GM19351 (cell line): Measurements from ENCODE around the gene BCAS1.

Experiments used
- ATAC-seq: cut with Tn5 transposase; IDR thresholded peaks from one replicate; pipeline ENCODE4 v1.9.1; 2021; ENCODE audit warnings: mild to moderate bottlenecking, moderate library complexity; ENCODE audit not compliant: unreplicated experiment

The BCAS1 gene, protein sequence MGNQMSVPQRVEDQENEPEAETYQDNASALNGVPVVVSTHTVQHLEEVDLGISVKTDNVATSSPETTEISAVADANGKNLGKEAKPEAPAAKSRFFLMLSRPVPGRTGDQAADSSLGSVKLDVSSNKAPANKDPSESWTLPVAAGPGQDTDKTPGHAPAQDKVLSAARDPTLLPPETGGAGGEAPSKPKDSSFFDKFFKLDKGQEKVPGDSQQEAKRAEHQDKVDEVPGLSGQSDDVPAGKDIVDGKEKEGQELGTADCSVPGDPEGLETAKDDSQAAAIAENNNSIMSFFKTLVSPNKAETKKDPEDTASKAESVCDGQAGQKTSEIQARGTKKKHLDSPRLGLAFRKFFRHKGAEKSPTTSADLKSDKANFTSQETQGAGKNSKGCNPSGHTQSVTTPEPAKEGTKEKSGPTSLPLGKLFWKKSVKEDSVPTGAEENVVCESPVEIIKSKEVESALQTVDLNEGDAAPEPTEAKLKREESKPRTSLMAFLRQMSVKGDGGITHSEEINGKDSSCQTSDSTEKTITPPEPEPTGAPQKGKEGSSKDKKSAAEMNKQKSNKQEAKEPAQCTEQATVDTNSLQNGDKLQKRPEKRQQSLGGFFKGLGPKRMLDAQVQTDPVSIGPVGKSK

DNA sequence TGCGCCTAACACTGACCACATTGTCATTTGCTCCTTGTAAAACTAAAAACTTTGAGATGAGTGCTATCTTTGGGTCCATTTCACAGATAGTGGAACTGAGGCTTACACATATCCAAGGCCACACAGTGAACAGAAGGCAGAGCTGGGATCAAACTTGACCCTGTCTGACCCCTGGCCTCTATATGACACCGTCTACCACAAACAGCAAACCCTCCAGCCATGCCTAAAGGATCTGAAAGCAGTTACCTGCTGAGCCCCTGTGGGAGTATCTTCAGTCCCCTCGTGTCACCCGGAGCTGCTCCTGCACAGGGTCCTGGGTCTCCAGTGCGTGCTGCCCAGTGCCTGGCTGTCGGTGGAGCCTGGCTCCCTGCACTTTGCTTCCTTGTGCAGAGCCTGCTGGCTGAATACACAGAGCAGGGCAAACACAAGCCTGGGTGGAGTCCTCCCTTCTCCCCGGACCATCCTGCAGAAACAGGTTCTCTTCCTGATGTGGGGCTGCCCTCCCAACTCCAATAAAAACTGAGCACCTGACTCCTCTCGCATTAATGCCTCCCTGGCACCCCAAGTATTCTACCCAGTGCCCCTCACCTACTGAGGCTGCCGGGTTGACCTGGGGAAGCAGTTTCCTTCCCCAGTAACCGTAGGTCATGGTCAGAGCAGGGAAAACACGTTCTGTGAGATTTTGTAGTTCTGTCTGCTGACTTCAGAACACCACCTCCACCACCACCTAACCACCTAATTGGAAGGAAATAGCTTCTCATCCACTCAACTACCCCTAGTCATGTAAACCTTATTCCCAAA is at the start of gene BCAS1:
BCAS1 (minus strand) TSS at position 408 of the 801 bp plus-strand sequence. CDS start 11,876 bp downstream, outside the sequence.
- ATAC-seq: no peak

DNA sequence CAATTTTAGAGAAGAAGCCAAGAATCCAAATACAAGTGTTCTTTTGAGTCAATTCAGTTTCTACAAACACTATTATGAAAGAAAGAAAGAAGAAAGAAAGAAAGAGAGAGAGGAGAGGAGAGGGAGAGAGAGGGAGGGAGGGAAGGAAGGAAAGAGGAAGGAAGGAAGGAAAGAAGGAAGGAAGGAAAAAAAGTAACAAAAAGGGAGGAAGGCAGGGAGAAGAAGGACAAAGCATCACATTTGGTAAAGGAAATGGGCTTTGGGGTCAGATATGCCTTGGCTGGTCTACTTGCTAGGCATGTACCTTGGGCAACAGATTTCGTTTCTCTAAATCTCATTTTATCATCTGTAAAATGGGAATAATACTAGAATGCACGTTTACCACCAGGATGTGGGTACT is 49.4 kb upstream of the BCAS1 start:
- ATAC-seq: no peak

DNA sequence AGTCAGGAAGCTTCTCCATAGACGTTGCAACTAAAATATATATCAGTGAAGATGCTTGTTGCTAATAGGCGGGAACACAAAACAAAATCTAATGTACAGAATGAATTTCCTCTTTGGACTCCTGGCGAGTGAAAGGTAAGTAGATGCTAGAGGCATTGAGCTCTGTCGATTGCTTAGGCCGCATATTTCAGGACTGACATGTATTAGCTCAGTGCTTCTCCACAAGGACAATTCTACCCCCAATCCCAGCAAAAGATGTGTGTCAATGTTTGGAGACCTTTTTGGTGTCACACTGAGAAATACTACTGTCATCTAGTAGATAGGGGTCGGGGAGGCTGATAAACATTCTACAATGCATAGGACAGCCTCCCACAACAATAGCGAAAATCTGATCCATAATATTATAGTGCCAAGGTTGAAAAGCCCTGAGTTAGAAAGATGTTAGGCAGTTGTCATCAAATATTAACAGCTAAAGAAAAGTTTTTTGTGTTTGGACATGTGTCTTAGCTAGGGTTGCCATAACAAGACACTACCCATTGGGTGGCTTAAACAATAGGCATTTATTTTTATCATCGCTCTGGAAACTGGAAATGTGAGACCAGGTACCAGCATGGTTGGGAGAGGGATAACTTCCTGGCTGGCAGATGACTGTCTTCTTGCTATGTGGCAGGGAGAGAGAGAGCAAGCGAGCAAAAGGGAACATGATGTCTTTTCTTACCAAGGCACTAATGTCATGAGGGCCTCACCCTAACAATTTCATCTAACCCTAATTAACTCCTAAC is 48.0 kb upstream of the BCAS1 start:
- no peak for ATAC-seq

DNA sequence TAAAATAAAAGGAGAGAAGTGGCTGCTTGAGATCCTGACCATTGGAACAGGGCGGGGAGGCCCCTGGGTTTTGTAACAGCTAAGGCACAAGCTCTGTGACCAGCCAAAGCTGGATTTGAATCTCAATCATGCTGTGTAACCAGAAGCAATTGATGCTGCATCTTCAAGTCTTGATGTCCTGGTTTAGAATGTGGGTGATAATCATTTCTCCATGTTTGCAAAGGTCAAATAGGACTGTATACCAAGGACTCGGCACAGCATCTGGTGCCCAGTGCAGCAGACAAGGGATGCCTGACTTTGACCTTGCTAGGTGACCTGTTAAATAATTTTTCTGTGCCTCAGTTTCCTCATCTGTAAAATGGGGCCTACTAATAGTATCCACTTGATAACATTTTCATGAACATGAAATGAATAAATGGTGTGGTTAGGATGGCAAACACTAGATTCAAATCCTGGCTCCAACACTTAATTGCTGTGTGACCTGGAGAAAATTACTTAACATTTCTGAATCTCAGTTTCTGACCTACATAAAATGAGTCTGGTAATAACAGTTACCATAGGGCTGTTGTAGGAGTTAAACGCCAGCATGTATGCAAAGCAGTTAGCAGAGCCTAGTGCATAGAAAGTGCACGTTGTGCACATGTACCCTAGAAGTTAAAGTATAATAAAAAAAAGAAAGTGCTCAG is 46.3 kb upstream of the BCAS1 start:
- ATAC-seq: no peak

DNA sequence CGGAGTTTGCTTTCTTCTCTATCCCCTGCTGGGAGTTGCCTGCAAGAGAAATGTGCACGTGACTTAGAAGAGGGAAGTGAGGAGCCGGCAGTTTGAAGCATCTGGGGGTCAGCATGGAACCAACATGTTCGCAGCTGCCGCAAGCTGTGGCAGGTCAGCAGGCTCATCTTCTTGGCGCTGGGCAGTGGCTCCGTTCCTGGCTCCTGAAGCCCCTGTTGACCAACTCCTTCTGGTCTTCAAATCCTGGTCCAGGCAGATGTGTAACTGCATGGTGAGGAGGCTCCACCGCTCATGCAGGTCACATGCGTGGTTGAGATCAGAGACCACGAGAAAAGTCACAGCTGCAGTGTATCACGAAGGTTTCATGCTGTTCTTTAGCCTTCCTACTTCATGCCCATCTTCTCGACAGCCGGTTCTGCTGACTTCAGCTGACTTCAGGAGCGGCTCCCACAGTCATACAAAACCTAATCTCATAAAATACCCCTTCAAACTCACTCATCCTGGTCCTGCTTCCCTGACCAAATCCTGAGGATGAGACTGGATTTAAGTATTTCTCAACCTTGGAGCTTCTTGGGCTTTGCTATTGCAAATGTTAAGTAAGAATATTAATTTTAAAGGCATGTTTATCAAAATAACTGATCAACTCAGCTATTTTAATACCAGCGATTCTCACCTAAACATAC is 44.9 kb upstream of the BCAS1 start:
- no peak for ATAC-seq

DNA sequence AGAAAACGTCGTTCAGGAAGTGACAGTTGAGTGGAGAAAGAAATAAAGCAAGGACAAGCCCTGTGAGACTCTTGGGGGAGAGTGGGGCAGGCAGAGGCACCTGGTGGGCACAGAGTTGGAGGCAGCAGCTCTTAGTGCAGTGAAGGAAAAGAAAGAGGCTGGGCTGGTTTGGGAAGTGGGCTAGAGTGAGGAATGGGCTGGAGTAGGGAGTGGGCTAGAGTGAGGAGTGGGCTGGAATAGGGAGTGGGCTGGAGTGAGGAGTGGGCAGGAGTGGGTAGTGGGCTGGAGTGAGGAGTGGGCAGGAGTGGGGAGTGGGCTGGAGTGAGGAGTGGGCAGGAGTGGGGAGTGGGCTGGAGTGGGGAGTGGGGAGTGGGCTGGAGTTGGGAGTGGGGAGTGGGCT is 43.7 kb upstream of the BCAS1 start:
- no peak for ATAC-seq

DNA sequence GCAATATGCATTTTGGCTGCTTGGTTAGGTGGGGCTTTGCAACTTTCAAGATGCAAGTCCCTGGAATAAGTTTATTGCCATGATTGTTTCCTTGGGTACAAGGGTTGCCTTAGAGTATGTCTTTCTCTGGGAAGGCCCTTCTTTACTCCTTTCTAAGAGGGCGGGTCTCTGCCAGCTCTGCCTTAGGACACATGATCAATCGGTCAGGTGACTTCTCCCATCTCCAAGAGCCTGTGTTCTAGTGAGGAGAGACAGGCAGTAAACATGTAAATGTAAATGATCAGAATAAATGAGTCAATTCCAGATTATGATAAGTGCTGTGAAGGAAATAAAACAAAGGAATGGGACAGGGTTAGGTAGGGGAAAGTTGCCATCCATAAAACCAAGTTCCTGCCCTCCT is 43.2 kb upstream of the BCAS1 start:
- no peak for ATAC-seq

DNA sequence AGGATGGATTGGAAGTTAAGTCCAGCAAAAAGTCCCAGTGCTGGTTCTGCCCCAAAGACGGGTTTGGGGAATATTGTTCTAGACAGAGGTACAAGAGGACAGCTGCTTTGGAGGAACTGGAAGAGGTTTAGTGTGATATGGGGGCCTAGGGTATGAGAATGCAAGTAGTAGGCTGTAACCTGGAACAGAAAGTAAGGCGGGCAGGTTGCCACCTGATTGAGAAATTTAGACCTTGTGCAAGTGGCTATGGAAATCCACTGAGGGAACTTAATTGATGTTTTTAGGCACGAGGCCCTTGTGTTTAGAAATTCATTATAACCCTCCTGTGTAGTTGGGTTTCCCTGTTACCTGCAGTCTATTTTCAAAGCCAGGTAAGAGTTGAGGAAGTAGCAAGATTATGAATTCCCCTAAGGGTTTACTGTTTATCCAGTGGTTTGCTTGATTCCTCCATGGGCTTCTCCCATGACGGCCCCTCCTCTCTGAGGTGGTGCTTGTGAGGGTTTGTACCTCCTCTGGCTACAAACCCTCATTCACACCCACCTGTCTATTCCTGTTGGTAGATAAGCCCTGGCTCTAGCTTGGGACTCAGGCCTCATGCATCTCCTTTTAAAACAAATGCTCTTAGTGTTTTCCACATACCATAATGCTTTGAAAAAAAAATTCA is 42.0 kb upstream of the BCAS1 start:
- ATAC-seq: no peak

DNA sequence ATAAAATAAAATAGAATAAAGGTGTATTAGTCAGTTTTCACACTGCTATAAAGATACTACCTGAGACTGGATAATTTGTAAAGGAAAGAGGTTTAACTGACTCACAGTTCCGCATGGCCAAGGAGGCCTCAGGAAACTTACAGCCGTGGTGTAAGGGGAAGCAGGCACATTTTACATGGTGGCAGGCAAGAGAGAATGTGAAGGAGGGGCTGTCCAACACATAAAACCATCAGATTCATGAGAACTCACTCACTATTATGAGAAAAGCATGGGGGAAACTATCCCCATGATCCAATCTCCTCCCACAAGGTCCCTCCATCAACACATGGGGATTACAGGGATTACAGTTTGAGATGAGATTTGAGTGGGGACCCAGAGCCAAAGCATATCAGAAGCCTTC is 41.1 kb upstream of the BCAS1 start:
- ATAC-seq: no peak

DNA sequence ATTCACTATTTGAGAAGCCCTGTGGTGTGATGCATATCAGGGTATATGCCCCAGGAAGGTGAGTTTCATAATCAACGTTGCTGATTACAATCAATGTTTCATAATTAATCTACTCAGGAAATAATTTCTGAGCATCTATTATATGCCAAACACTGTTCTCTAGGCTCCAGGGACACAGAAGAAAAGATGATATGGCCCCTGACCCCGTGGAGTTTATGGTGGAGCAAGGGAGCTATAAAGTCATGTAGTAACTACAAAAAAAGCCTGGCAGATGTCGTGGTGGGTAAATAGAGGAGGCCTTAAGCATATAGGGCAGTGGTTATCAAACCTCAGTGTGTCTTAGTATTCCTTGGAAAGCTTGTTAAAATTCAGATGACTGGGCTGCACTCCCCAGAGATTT is 40.1 kb upstream of the BCAS1 start:
- ATAC-seq: no peak

DNA sequence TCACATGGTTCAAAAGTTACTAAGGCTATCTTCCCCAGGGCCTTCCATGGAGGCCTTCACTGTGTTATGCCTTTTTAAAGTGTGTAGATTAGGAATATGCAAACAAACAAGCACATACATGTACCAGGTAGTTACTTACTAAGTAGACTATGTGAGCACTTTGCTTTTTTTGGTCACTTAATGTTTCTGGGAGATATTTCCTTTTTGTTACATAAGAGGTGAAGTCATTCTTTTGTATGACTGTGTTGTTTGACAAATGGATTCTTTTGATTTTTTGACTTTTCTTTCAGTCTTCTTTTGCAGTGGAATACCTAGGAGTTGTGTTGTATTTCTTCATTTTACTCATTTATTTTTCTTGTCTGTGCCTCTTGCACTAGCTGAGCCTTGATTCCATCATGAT is 39.6 kb upstream of the BCAS1 start:
- no peak for ATAC-seq

DNA sequence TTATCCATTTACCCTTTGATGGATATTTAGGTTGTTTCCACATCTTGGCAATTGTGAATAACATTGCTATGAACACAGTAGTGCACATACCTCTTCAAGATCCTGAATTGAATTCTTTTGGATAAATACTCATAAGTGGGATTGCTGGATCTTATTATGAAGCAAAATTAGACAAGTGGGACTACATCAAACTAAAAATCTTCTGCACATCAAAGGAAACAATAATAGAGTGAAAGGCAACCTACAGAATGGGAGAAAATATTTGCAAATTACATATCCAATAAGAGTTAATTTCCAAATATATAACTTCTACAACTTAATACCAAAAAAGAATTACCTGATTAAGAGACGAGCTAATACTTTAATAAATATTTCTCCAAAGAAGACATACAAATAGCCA is 38.4 kb upstream of the BCAS1 start:
- ATAC-seq: no peak

DNA sequence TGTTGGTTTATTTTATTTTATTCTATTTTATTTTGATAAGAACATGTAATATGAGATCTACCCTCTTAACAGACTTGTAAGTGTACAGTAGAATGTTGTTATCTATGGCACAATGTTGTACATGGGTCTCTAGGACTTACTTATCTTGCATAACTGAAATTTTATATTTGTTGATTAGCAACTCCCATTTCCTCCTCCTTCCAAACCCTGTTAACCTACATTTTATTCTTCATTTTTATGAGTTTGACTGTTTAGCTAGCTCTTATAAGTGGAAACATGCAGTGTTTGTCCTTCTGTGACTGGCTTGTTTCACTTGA is 37.9 kb upstream of the BCAS1 start:
- no peak for ATAC-seq

DNA sequence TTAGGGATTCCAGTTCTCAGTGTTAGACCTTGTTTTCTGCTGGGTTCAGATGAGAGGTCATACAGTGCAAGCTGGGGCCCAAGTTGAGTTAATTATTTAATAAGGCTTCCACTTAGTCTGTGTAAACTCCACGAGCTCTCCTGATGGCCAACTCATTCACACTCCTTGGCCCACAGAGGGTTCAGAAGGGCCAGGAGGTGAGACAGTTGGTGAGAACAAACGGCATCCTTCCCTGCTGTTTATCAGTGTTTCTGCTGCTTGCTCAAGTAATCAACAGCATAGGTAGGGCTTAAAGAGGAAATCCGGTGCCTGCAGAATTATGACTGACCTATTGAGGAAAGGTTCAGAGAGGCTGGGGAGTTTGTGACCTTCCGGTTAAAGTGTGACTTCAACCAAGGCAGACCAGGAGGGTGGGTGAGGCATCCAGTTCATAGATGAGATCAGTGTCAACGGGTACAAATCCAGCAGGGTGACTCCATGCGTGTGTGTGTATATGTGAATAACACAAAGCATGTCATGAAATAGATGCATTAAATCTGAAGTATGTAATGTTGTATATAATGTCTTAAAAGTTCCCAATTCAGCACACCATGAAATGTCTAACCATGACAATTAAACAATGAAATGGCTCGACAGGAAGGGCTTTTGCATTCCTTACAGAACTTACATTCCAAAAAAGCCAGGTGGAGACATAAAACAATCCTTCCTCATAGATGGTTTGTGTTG is 37.4 kb upstream of the BCAS1 start:
- ATAC-seq: no peak

DNA sequence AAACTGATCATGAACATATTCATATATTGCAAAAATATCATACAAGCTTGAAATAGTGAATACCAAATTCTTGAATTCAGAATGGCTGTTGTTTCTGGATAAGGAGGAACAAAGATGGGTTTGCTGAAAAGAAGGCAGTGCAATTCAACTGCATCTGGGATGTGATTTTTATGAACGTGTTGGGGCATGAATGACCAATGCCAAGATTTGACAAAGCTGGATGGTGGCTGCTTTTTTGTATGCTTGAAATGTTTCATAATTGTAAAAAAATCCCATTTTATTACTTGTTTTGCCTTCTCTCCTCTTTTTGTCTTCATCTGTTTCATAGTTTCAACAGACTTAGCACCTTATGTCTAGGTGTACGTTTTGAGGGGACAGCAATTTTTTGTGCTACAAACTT is 36.8 kb upstream of the BCAS1 start:
- ATAC-seq: no peak

DNA sequence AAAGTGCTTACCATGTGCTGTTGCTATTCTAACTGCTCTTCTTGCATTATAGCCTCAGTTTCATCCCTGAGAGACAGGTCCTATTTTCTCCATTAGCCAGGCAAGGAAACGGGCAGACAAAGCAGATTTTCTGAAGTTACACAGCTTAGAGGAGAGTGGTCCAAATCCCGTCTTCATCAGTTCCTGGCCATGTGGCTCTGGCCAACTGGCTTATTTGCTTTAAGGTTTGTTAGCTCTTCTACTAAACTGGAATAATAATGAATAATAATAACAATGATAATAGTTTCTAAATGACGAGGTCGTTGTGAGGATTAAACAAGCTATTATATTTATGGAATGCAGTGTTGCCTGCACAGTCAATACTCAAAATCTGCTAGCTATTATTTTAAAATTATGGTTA is 35.8 kb upstream of the BCAS1 start:
- ATAC-seq: no peak

DNA sequence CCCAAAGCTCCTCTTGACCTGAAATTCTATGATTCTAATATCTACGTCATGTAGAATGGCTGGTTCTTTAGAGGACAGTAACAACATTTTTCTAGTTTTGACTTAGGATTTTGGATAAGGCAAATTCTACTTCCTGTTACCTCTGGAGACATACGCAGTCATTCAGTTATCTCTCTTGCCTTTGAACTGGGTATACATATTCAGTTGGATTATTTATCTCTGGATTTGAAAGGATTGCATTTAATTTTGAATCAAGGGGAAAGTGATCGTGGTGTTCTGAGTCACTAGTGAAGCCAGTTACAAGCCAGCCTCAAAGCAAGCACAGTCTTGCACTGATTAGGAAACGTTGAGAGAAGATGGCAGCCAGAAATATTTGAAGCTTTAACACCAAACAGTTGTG is 35.3 kb upstream of the BCAS1 start:
- ATAC-seq: no peak

DNA sequence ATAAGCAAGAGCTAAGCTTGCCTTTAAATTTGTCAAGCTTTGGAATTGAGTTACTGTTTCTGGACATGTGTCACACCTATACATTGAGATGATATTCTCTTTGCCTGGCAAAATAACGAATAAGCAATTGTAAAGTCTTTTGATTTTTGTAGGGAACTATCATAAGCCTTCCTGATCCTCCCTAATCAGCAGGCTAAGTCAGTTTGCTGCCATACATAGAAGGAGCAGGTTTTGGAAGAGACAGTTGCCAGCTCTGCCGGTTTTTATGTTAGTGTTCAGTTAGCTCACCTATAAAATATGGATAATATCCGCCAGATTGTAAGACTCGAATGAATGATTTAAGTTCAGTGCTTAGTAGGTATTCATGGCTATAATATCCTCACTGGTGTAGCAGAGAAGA is 34.4 kb upstream of the BCAS1 start:
- ATAC-seq: no peak
